ENCODE results near the gene MXRA7.
"Not testable (repeated sequence)": the region's sequence is repeated elsewhere in the genome, so short reads cannot be mapped to it uniquely, and the experiment has no call there.

MXRA7 gene

GRCh38 chr17:76710863-76711611 is at the start of gene MXRA7:
Gene MXRA7, minus strand, starts transcription at chr17:76710965. Its CDS starts 19 bp downstream, at chr17:76710946.
- Histone ChIP-seq H3K4me3 (ENCODE audit: low read length) (peak within 1 kb of the TSS; percentile 73), H3K9ac (ENCODE audit: low read depth, low read length) (peak within 1 kb of the TSS; percentile 62; the same call in 1 of the 2 replicates), H3K4me1 (ENCODE audit: insufficient read depth, low read length) (peaks cover 24% of the 10 kb centered on the region), H3K27ac (ENCODE audit: low read length) (no peak within 1 kb of the TSS), H3K36me3 (ENCODE audit: insufficient read depth, low read depth, low read length) (peaks cover 12% of the 10 kb centered on the region; the same call in 1 of the 2 replicates), H3K9me3 (ENCODE audit: insufficient read depth, low read depth, low read length) (no peaks in the 10 kb centered on the region), H3K27me3 (ENCODE audit: insufficient read depth, low read length) (peaks cover 23% of the 10 kb centered on the region)

GRCh38 chr17:76758570-76758969 is 47.8 kb upstream of the MXRA7 start:
- Histone ChIP-seq H3K4me3 (ENCODE audit: low read length) (no peak overlapping the region), H3K36me3 (ENCODE audit: insufficient read depth, low read depth, low read length) (peaks cover 11% of the 10 kb centered on the region), H3K27me3 (ENCODE audit: insufficient read depth, low read length) (no peaks in the 10 kb centered on the region), H3K9me3 (ENCODE audit: insufficient read depth, low read depth, low read length) (no peaks in the 10 kb centered on the region), H3K9ac (ENCODE audit: low read depth, low read length) (no peak overlapping the region), H3K4me1 (ENCODE audit: insufficient read depth, low read length) (no peaks in the 10 kb centered on the region), H3K27ac (ENCODE audit: low read length) (no peak overlapping the region)

DNA sequence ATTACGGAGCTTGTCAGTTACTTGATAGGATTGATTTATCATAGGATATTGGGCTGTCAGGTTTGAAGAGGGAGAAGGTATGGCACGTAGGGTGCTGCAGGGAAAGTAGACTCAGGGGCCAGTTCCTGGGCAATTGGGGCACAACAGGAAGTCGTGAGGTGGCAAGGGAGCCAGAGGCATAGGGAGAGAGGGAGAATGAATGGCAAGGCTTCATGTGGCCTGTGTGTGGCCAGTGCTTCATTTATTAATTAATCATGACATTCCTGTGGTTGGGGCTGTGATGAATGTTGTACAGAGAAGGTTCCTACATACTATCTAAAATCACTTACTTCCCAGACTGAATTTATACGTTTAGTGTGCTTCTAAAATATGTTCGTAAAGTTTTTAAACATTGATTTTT is 46.5 kb upstream of the MXRA7 start:
- no peaks in the 10 kb centered on the region for H3K9me3 ChIP-seq (ENCODE audit: insufficient read depth, low read depth, low read length)
- H3K4me1 ChIP-seq (ENCODE audit: insufficient read depth, low read length), result no peaks in the 10 kb centered on the region
- H3K9ac ChIP-seq (ENCODE audit: low read depth, low read length), result no peak overlapping the region
- no peaks in the 10 kb centered on the region for H3K27me3 ChIP-seq (ENCODE audit: insufficient read depth, low read length)
- no peak overlapping the region for H3K27ac ChIP-seq (ENCODE audit: low read length)
- H3K36me3 ChIP-seq (ENCODE audit: insufficient read depth, low read depth, low read length), result peaks cover 11% of the 10 kb centered on the region
- no peak overlapping the region for H3K4me3 ChIP-seq (ENCODE audit: low read length)

GRCh38 chr17:76755285-76755684 is 44.5 kb upstream of the MXRA7 start:
- Histone ChIP-seq H3K36me3 (ENCODE audit: insufficient read depth, low read depth, low read length) (peaks cover 11% of the 10 kb centered on the region), H3K9ac (ENCODE audit: low read depth, low read length) (no peak overlapping the region), H3K9me3 (ENCODE audit: insufficient read depth, low read depth, low read length) (no peaks in the 10 kb centered on the region), H3K4me1 (ENCODE audit: insufficient read depth, low read length) (no peaks in the 10 kb centered on the region), H3K27me3 (ENCODE audit: insufficient read depth, low read length) (no peaks in the 10 kb centered on the region), H3K4me3 (ENCODE audit: low read length) (no peak overlapping the region), H3K27ac (ENCODE audit: low read length) (no peak overlapping the region)

- H3K4me3 ChIP-seq (ENCODE audit: low read length), result no peak overlapping the region
- H3K9me3 ChIP-seq (ENCODE audit: insufficient read depth, low read depth, low read length), result no peaks in the 10 kb centered on the region
- H3K4me1 ChIP-seq (ENCODE audit: insufficient read depth, low read length), result no peaks in the 10 kb centered on the region
- H3K9ac ChIP-seq (ENCODE audit: low read depth, low read length), result no peak overlapping the region
- H3K27ac ChIP-seq (ENCODE audit: low read length), result no peak overlapping the region
- no peaks in the 10 kb centered on the region for H3K27me3 ChIP-seq (ENCODE audit: insufficient read depth, low read length)
- H3K36me3 ChIP-seq (ENCODE audit: insufficient read depth, low read depth, low read length), result peaks cover 11% of the 10 kb centered on the region
Observed at GRCh38 chr17:76753061-76753961, 42.5 kb upstream of the MXRA7 start.

DNA sequence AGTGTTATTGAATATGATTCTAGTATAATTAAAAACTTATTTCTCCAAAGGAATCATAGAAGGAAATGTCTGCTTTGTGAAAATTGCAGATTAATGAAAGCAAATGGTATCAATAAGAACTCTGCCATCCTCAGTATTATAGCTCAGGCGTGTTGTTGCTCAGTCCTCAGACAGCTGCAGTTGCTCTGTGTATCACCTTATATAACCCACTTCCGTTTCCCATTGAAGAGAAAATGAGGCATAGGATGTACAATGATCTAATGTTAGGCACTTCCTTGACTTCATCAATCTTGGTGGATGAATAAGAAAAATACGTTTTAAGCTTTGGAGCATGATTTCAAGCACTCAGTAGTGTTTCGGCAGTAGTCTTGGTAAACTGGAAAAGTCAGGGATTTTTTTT is 41.2 kb upstream of the MXRA7 start:
- H3K9me3 ChIP-seq (ENCODE audit: insufficient read depth, low read depth, low read length), result no peaks in the 10 kb centered on the region
- H3K9ac ChIP-seq (ENCODE audit: low read depth, low read length), result no peak overlapping the region
- H3K4me3 ChIP-seq (ENCODE audit: low read length), result no peak overlapping the region
- H3K27me3 ChIP-seq (ENCODE audit: insufficient read depth, low read length), result no peaks in the 10 kb centered on the region
- no peaks in the 10 kb centered on the region for H3K4me1 ChIP-seq (ENCODE audit: insufficient read depth, low read length)
- H3K36me3 ChIP-seq (ENCODE audit: insufficient read depth, low read depth, low read length), result peaks cover 8% of the 10 kb centered on the region
- H3K27ac ChIP-seq (ENCODE audit: low read length), result no peak overlapping the region

- Histone ChIP-seq H3K36me3 (ENCODE audit: insufficient read depth, low read depth, low read length) (peaks cover 11% of the 10 kb centered on the region), H3K27ac (ENCODE audit: low read length) (no peak overlapping the region), H3K9me3 (ENCODE audit: insufficient read depth, low read depth, low read length) (no peaks in the 10 kb centered on the region), H3K4me1 (ENCODE audit: insufficient read depth, low read length) (no peaks in the 10 kb centered on the region), H3K4me3 (ENCODE audit: low read length) (no peak overlapping the region), H3K27me3 (ENCODE audit: insufficient read depth, low read length) (no peaks in the 10 kb centered on the region), H3K9ac (ENCODE audit: low read depth, low read length) (no peak overlapping the region)
Observed at GRCh38 chr17:76751416-76751993, 40.7 kb upstream of the MXRA7 start.

GRCh38 chr17:76748657-76749056 is 37.9 kb upstream of the MXRA7 start:
- Histone ChIP-seq H3K36me3 (ENCODE audit: insufficient read depth, low read depth, low read length) (peaks cover 34% of the 10 kb centered on the region), H3K4me1 (ENCODE audit: insufficient read depth, low read length) (no peaks in the 10 kb centered on the region), H3K27me3 (ENCODE audit: insufficient read depth, low read length) (no peaks in the 10 kb centered on the region), H3K9me3 (ENCODE audit: insufficient read depth, low read depth, low read length) (no peaks in the 10 kb centered on the region), H3K27ac (ENCODE audit: low read length) (no peak overlapping the region), H3K9ac (ENCODE audit: low read depth, low read length) (no peak overlapping the region), H3K4me3 (ENCODE audit: low read length) (no peak overlapping the region)

GRCh38 chr17:76747716-76748363 is 37.1 kb upstream of the MXRA7 start:
- Histone ChIP-seq H3K4me1 (ENCODE audit: insufficient read depth, low read length) (no peaks in the 10 kb centered on the region), H3K27me3 (ENCODE audit: insufficient read depth, low read length) (no peaks in the 10 kb centered on the region), H3K4me3 (ENCODE audit: low read length) (no peak overlapping the region), H3K9me3 (ENCODE audit: insufficient read depth, low read depth, low read length) (no peaks in the 10 kb centered on the region), H3K27ac (ENCODE audit: low read length) (no peak overlapping the region), H3K36me3 (ENCODE audit: insufficient read depth, low read depth, low read length) (peaks cover 36% of the 10 kb centered on the region), H3K9ac (ENCODE audit: low read depth, low read length) (no peak overlapping the region)

GRCh38 chr17:76745785-76746184 is 35.0 kb upstream of the MXRA7 start:
- not testable (repeated sequence) for H3K9ac ChIP-seq (ENCODE audit: low read depth, low read length); H3K4me1 ChIP-seq (ENCODE audit: insufficient read depth, low read length); H3K27ac ChIP-seq (ENCODE audit: low read length); H3K27me3 ChIP-seq (ENCODE audit: insufficient read depth, low read length); H3K9me3 ChIP-seq (ENCODE audit: insufficient read depth, low read depth, low read length); H3K4me3 ChIP-seq (ENCODE audit: low read length)
- H3K36me3 ChIP-seq (ENCODE audit: insufficient read depth, low read depth, low read length), result peaks cover 53% of the 10 kb centered on the region

GRCh38 chr17:76744747-76745146 is 34.0 kb upstream of the MXRA7 start:
- peaks cover 53% of the 10 kb centered on the region for H3K36me3 ChIP-seq (ENCODE audit: insufficient read depth, low read depth, low read length)
- H3K9ac ChIP-seq (ENCODE audit: low read depth, low read length), result no peak overlapping the region
- H3K27me3 ChIP-seq (ENCODE audit: insufficient read depth, low read length), result no peaks in the 10 kb centered on the region
- no peaks in the 10 kb centered on the region for H3K9me3 ChIP-seq (ENCODE audit: insufficient read depth, low read depth, low read length)
- H3K4me1 ChIP-seq (ENCODE audit: insufficient read depth, low read length), result no peaks in the 10 kb centered on the region
- no peak overlapping the region for H3K27ac ChIP-seq (ENCODE audit: low read length)
- H3K4me3 ChIP-seq (ENCODE audit: low read length), result no peak overlapping the region
